Liver (tissue), 3 donors: ENCODE data around the gene PDRG1.

Experiments used
- CTCF ChIP-seq: fragments of 150-350 bp; IDR thresholded peaks from 2 replicates; pipeline ENCODE4 v1.5.1; 2017; ENCODE audit warnings: improper control_type of control experiment, low read depth, low read length; ENCODE audit not compliant: missing input control
- EGR1 ChIP-seq, 2 donors: IDR thresholded peaks; 2 replicates each; pipeline ENCODE4 v1.6.1; 2016 to 2018; ENCODE audit warnings: antibody characterized with exemption in 2 of 2, low read depth in 2 of 2
- FOXA1 ChIP-seq: IDR thresholded peaks from 2 replicates; pipeline ENCODE4 v1.6.1; 2016; ENCODE audit warnings: antibody characterized with exemption
- JUND ChIP-seq, 2 donors: IDR thresholded peaks; 2 replicates each; pipeline ENCODE4 v1.6.1; 2016; ENCODE audit warnings: antibody characterized with exemption in 2 of 2
- RAD21 ChIP-seq, 2 donors: IDR thresholded peaks; 2 replicates each; pipeline ENCODE4 v1.6.1; 2016; ENCODE audit warnings: antibody characterized with exemption in 2 of 2, mild to moderate bottlenecking in 2 of 2
- SP1 ChIP-seq: IDR thresholded peaks from 2 replicates; pipeline ENCODE4 v1.6.1; 2018; ENCODE audit warnings: antibody characterized with exemption, mild to moderate bottlenecking
- YY1 ChIP-seq: IDR thresholded peaks from 2 replicates; pipeline ENCODE4 v1.6.1; 2016; ENCODE audit warnings: antibody characterized with exemption, mild to moderate bottlenecking
- donor health status: healthy.
- donor health status: healthy.

- TF ChIP-seq CTCF (no peak), RAD21 (IDR thresholded peaks at IDR 0.05) (no peak), YY1 (no peak), EGR1 (IDR thresholded peaks at IDR 0.05; ENCODE audit: low read depth in 2 of 2) (no peak), SP1 (no peak), FOXA1 (no peak), JUND (IDR thresholded peaks at IDR 0.05) (no peak)
These were observed 29.3 kb downstream of the PDRG1 start for GRCh38 chr20:31922588-31922987.
